Daoy (cell line): ENCODE results near the gene RAB1A. TPM values are rescaled to one million over a fixed set of nuclear protein-coding genes. Genes with fewer than 3 reads are reported as not detected.
A peak's percentile ranks its signal among the peaks of the same experiment; 100 is the strongest.
"Not testable (repeated sequence)": the region's sequence is repeated elsewhere in the genome, so short reads cannot be mapped to it uniquely, and the experiment has no call there.

Experiments used
- DNase-seq: peaks from one replicate; pipeline ENCODE4 v3.0.0-alpha.2; 2015; ENCODE audit warnings: low read depth
- total RNA-seq: library from RNA; depleted of rRNA; stranded (reverse); fragments of >200 nt; shearing (Covaris generic); gene quantifications from 2 replicates; pipeline ENCODE4 v1.2.3, GENCODE V29; 2014

RAB1A gene
- total RNA-seq, 1 experiment from 2014 or later = 76.9 TPM

DNA sequence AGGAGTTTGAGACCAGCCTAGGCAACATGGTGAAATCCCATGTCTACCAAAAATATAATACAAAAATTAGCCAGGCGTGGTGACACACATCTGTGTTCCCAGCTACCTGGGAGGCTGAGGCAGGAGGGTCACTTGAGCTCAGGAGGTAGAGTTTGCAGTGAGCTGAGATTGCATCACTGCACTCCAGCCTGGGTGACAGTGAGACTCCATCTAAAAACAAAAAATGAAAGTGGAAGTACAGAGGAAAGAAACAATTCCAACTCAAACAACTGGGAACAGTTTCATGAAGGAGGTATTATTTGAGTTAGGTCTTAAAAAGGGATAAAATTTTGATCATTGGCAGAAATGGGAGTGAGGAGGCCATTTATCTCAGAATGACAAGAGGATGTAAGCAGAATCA is 6.3 kb upstream of the RAB1A start:
- DNase-seq = no peak

DNA sequence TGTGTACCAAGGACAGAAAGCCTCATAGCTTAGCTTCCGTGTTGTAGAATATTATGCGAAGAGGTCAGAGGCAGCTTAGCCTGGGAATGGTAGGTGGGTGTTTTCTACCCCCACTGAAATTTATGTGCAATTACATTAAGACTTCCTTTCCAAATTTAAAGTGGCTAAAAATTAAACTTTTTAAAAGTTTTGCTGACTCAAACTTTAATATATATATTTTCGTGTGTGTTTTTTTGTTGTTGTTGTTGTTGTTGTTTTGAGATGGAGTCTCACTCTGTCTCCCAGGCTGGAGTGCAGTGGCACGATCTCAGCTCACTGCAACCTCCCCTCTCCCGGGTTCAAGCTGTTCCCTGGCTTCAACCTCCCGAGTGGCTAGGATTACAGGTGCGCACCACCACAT is 4.3 kb upstream of the RAB1A start:
- DNase-seq = no peak

DNA sequence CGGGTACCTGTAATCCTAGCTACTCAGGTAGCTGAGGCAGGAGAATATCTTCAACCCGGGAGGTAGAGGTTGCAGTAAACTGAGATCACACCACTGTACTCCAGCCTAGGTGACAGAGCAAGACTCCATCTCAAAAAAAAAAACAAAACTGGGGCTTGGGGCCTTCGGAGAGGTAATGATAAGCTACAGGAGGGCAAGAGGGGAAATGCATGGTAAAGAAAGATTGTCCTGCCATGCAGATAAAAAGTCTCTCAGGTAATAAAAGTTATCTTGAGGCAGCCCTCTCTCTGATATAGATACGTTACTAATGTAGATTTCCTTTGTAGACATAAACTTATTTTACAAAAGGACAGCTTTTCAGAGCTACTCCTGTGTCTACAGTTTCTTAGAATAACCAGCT is 3.7 kb upstream of the RAB1A start:
- no peak for DNase-seq

DNA sequence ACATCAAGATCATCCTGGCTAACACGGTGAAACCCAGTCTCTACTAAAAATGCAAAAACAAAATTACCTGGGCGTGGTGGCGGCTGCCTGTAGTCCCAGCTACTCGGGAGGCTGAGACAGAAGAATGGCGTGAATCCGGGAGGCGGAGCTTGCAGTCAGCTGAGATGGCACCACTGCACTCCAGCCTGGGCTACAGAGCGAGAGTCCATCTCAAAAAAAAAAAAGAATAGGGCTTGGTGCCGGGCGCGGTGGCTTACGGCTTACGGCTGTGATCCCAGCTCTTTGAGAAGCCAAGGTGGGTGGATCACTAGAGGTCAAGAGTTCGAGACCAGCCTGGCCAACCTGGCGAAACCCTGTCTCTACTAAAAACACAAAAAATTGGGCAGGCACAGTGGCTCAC is 3.0 kb upstream of the RAB1A start:
- DNase-seq = not testable (repeated sequence)

DNA sequence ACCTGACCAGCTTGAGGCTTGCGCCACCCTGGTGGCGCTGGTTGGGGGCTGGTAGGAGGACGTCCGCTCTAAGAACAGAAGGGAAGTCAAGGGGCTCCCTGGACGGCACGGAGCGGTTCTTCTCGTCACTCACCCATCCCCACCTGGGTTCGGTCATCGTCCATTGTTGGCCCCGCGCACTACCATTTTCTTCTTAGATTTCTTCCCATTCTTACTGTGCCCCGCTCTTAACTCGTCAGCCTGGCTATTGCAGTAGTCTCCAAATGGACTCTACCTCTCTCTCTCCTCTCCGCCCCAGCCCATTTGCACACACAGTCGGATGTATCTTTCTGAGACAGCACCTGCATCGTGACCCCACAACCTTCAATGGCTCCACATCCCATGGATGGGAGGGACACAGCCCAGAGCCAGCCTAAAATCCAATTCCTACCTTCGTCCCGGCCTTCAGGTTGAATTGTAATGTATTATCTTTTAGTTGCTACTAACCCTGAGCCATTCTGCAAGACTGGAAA is 814 bp upstream of the RAB1A start:
- no peak for DNase-seq

DNA sequence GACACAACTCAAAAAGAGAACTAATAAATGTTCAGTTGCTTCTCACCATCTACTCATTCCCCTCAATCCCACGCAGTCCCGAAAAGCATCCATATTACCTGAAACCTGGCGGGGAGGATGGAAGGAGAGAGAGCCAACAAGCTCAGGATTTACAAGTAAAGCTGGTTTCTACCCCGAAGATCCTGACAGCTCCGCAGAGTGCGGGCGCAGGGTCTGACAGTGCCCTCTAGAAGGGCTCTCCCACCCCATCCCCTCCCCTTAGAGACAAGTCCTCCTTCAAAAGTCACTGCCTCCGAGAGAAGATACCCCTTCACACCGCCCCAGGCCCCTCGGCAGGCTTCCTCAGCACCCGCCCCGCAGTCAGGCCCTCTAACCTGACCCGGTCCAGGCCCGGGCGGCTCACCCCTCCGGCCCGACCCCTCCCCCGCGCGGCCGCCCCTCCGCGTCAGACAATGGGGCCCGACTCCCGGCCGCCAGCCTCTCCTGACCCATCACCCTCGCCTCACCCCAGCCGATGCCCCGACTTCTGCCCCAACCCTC is 550 bp downstream of the RAB1A start:
- peak; percentile 32 for DNase-seq

DNA sequence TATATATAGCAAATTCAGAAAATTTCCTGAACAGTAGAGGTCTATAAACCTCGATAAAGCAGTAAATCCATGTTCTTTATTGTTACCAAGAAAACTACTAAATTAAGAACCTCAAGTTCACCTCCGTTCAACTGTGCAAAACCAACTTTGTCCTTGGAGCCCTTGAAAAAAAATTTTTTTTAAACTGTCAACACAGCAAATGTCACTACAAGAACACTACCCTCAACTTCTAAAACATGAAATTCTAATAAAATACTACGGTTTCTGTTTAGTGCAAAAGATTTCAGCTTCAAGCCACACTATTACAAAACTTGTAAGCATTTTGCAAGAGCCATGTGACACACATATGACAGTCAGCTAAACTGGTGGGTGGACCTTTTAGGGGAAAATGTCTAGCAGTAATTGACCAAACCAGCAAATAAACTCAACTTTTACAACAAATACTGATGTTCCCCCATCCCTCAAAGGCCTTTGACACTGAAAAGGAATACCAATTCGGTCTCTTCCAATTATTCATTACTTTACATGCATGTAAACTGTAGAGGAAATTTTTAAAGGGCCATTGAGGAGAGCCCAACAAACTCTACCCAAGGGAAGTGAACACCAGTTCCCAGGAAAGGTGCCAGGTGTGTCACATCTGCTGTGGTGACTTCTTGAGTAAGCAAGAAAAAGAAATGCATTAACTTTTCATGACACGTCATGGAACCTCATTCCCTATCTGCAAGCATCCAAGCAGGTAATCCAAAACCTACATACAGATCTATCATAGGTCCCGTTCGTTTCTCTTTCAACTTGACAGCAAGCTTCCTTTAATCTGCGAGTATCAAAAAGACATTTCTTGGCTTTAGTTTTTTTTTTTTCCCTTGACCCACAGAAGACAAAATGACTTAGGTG is 1.4 kb downstream of the RAB1A start:
- DNase-seq = peak; percentile 8

DNA sequence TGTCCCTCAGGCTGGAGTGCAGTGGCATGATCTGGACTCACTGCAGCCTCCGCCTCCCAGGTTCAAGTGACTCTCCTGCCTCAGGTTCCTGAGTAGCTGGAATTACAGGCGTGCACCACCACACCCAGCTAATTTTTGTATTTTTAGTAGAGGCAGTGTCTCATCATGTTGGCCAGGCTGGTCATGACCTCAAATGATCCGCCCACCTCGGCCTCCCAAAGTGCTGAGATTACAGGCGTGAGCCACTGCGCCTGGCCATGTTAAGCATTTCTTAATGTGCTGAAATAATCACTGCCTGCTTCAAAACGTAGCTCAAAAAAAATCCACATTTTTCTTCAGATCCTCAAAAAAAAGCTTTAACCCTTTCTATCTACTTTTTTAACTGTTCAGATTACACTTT is 4.4 kb downstream of the RAB1A start:
- DNase-seq = not testable (repeated sequence)

DNA sequence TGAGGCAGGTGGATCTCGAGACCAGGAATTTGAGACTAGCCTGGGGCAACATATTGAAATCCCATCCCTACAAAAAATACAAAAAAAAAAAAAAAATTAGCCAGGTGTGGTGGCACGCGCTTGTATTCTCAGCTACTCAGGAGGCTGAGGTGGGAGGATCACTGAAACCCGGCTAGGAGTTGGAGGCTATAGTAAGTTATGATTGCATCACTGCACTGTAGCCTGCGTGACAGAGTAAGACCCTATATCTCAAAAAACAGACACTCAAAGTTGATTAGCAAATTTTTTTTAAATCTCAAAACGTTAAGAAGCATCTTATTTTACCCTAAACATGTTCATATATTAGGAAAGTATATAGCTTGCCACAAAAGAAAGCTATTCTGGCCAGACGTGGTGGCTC is 7.6 kb downstream of the RAB1A start:
- no peak for DNase-seq

DNA sequence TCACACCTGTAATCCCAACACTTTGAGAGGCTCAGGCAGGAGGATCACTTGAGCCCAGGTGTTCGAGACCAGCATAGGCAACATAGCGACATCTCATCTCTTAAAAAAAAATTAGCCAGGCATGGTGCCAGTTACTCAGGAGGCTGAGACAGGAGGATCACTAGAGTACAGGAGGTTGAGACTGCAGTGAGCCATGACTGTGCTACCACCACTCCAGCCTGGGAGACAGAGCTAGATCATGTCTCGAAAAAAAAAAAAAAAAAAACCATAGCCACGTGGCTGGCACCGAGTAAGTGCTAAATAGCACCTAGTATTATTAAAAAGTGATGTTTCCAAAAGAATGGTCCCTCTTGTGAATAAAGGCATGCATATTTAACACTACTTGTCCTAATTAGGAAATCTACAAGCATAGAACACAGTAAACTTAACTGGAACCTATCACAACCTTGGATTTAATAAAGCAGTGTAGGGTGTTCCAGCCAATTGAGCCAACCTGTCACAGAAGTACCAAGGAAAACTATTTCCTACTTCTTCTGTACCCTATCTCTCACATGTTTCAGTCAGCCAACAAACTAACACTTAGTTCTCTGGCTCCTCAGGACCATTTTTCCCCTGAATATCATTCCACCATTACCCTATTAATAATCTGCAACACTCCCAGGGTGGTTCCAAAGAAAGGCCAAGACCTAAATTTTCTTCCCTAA is 8.8 kb downstream of the RAB1A start:
- no peak for DNase-seq

DNA sequence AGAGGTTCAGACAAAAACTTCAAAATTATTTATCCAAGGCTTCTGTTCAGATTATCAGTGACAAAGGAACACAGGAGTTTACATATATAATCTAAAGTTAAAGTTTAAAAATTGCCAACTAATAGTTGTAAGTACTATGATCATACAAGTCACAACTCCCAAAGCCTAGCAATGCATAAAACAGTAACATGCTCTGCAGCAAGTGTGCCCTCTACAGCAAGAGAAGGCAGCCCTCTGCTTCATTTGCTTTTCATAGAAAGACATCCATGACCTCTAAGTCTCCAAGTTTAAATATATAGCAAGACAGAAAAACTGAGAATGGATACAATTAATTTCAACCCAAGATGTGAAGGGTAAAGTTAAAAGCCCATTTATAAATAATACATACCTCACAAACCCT is 13.3 kb downstream of the RAB1A start:
- no peak for DNase-seq

DNA sequence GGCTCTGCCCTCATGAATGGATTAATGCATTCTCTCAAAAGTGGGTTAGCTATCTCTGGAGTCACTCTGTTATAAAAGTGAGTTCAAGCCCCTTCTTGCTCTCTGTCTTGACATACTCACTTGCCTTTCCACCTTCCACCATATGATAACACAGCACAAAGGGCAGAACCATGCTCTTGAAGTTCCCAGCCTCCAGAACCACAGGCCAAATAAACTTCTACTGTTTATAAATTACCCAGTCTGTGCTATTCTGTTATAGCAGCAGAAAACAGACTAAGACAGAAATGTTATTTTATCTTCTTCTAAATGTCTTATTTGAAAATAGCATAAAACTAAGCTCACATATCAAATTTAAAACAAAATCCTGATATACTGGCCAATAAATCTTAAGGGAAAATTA is 15.0 kb downstream of the RAB1A start:
- no peak for DNase-seq

DNA sequence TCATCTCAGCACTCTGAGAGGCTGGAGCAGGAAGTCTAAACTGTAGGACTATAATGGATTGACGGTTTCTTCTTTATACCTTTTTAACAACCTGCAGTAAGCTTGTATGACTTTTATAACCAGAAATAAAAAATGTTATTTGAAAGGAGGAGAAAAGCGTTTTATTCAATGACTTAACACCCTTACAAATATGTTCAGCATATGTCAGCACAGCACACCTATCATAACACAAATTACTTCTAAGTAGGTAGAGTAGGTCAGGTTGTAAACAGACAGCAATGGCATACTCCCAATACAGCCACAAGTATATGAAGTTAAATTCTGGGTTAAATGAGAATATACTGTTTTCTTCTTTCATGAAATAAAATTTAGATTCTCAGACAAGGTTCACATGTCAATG is 16.1 kb downstream of the RAB1A start:
- no peak for DNase-seq

DNA sequence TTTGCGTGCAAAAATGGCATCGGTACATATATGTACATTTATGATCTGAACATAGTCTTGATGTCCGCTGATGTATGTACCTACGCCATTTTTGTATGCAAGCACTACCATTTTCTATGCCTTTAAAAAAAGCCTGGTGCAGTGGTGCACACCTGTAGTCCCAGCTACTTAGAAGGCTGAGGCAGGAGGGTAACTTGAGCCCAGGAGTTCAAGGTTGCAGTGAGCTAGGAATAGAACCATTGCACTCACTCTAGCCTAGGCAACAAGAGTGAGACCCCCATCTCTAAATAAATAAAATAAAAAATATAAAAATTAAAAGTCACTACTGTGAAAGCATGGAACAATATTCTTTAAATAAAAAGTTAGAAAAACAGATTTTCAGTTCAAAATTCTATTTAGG is 16.7 kb downstream of the RAB1A start:
- no peak for DNase-seq

DNA sequence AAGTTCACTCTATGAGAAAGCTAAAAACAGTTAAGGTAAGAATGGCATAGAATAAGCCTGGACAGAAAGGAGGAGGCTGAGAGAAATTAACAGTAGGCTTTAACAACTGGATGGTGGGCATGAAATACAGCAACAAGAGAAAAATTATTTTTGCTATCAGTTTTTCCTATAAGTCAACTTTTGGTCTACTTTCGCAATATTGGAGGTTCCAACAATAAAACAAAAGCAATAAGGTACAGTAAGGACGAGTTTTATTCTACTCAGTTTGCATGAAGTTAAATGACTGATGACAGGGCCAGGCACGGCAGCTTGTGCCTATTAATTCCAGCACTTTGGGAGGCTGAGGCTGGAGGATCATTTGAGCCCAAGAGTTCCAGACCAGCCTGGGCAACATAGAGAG is 17.3 kb downstream of the RAB1A start:
- no peak for DNase-seq

DNA sequence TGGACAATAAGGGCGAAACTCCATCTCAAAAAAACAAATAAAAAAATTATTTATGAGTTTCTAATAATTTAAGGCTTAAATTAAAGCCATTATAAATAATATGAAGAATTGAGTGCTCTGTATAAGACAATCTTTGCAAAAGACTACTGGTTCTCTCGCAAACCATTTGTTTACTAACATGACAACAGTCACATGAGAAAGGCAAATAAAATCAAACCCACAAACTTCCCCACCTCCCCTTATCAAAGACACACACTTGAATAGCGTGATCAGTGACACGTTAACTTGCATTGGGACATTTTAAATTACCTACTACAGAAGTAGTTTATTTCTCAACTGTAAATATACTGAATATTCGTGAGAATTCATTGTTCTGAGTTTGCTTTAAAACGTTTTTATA is 21.1 kb downstream of the RAB1A start:
- no peak for DNase-seq

DNA sequence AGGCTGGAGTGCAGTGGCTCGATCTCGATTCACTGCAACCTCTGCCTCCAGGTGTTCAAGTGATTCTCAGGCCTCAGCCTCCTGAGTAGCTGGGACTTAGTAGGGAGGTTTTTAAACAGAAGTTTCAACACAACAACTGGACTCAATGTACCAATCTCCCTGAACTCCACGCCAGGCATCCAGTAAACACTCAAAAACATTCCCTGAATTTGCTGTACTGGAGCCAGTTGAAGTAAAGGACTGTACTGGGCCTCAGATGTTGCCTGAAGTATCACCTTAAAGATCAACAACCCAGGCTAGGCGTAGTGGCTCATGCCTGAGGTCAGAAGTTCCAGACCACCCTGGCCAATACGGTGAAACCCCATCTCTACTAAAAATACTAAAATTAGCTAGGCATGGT is 22.4 kb downstream of the RAB1A start:
- DNase-seq = no peak

DNA sequence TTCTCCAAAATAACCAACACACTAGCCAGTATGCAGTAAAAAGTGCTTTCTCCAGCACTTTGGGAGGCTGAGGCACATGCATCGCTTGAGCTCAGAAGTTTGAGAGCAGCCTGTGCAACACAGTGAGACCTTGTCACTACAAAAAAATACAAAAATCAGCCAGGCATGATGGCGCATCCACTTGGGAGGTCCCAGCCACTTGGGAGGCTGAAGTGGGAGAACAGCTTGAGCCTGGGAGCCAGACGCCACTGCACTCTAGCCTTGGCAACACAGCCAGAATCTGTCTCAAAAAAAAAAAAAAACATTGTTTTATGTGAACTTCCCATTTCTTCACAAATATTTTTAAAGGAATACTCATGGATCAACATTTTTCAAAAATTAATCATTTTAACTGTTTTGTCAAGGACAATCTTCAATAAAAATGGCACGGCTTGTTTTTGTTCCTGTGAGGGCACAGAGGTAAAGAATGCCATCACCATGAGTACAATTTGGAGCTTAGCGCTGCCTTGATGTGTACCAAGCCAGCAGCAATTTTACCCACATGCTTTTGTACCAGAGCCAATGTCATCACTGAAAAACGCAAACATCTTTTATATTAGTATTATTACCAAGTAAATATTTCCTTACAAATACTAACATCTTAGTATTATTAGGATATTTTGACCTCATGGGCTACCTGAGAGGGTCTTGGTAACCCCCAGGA is 26.7 kb downstream of the RAB1A start:
- DNase-seq = no peak

DNA sequence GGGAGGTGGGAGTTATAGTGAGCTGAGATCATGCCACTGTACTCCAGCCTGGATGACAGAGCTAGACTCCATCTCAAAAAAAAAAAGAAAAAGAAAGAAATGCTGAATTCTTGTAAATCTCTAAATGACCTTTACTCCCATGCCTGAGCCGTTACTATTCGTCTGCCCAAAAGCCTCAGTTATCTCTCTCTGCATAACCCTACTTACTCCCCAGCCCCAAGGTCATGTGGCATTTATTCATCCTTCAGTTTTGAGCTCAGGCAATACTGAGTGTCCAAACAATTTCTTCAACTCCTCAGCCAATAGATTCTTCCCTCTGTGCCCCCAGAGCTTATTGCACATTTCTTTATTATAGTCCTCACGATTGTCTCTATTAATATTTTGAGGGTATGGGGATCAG is 28.8 kb downstream of the RAB1A start:
- DNase-seq = no peak

DNA sequence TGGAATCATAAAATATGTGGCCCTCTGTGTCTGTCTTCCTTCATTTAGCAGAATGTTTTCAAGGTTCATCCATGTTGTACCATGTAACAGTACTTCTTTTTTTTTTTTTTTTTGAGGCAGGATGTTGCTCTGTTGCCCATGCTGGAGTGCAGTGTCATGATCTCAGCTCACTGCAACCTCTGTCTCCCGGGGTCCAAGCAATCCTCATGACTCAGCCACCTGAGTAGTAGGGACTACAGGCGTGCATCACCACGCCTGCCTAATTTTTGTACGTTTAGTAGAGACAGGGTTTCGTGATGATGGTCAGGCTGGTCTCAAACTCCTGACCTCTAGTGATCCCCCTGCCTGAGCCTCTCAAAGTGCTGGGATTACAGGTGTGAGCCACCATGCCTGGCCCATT is 31.2 kb downstream of the RAB1A start:
- peak; percentile 16 for DNase-seq

DNA sequence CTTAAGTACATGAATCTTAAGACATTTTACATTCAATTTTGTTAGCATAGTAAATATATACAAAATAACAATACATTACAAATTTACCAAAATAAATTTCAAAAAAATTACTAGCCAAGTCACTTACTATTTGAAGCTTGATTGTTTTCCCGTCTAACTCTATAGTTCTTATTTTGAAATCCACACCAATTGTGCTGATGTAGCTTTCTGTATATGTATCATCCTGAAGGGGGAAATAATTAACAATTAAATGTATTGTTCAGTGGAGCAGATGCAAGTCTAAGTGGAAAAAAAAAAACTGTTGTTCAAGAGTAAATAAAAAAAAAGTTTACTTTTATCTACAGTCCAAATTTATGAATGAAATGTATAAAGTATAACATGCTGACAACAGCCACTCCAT is 32.1 kb downstream of the RAB1A start:
- no peak for DNase-seq

DNA sequence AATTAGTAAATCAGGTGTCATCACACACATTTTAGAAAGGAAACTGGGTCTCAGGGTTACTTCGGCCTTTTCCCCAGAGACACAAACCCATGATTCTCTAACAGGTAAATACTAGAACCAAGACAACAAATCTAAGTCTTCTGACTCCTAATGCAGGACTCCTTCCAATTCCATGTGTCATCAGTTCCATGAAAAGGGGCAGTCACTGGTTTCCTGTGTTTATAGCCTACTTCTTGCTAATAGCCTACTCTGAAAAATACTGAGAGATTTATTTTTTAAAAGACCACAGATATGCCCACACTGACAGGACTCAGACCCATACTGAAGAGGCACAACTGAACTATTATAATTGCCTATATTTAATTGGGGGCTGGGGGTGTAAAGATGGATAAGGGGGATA is 33.0 kb downstream of the RAB1A start:
- no peak for DNase-seq
